ENCODE results near the gene TSPAN11. TPM values are rescaled to one million over a fixed set of nuclear protein-coding genes. Genes with fewer than 3 reads are reported as not detected.

TSPAN11 gene
- total and polyA plus RNA-seq, 2 donors (not counting 3 experiments of a cell fraction or from before 2014, with no cell fraction given), result 2.1 to 3.9 TPM

DNA sequence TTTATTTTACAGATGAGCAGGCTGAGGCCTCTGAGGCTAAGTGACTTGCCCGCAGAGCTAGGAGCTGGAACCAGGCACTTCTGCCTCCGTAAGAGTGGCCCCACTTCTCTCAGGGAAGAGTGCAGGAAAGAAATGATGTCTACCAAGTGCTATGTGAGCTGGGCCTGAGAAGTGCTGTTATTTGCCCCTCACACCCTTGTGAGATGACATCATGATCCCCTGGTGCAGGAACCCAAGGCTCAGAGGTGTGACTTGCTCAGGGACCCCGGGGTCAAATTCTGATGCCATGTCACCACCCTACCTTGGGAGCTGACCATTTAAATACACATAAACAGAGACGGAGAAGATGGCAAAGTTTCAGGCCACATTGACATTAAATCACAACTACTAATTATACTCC lies 83.4 kb downstream of the TSPAN11 start:
- H3K4me1 ChIP-seq (ENCODE audit: control insufficient read depth, extremely low read depth, insufficient read depth, low read length), result no peaks in the 10 kb centered on the region
- no peaks in the 10 kb centered on the region for H3K36me3 ChIP-seq (ENCODE audit: control insufficient read depth in 2 of 2, extremely low read depth in 1 of 2, insufficient read depth in 2 of 2, low read length in 2 of 2)
- dilution Hi-C loops (cut with MboI; ENCODE audit: extremely low pct_ligation_motif_present, low sequenced_read_pairs), result no loop called here
- DNase-seq (ENCODE audit: low read depth, low spot score), result no peak
- TF ChIP-seq FOS (IDR thresholded peaks at IDR 0.05; ENCODE audit: borderline replicate concordance, insufficient read depth, low read length) (no peak), MYC (IDR thresholded peaks at IDR 0.05; ENCODE audit: low read depth, low read length) (no peak), POLR2A (IDR thresholded peaks at IDR 0.05; ENCODE audit: low read depth, low read length) (no peak), POLR2AphosphoS5 (IDR thresholded peaks at IDR 0.05; ENCODE audit: insufficient read depth, low read depth, low read length) (no peak), MAX (IDR thresholded peaks at IDR 0.05; ENCODE audit: insufficient read depth, insufficient read length) (no peak), GATA2 (IDR thresholded peaks at IDR 0.05; ENCODE audit: insufficient read depth, insufficient read length, low read depth, low read length) (no peak), EZH2 (IDR thresholded peaks at IDR 0.05; ENCODE audit: borderline replicate concordance, low read depth, low read length, severe bottlenecking) (no peak), JUN (IDR thresholded peaks at IDR 0.05; ENCODE audit: borderline replicate concordance, insufficient read depth, insufficient read length, low read depth) (no peak), CTCF (IDR thresholded peaks at IDR 0.05; ENCODE audit: extremely low read depth in 1 of 2, insufficient read depth in 1 of 2, low read depth in 1 of 2, low read length in 2 of 2) (no peak)
- intact Hi-C loops (cut with micrococcal nuclease), result no loop called here
- no peak overlapping the region for H2AFZ ChIP-seq (ENCODE audit: low read depth, low read length)
- H3K4me3 ChIP-seq (replicated peaks in 1 of 3; ENCODE audit: insufficient read depth in 1 of 3, low read depth in 1 of 3, low read length in 3 of 3), result no peak overlapping the region
- H3K9me3 ChIP-seq (replicated peaks; ENCODE audit: control insufficient read depth, insufficient read depth, low read length), result no peaks in the 10 kb centered on the region
- H3K27ac ChIP-seq (ENCODE audit: insufficient read depth, low read depth, low read length), result no peak overlapping the region
- H3K9me1 ChIP-seq (replicated peaks; ENCODE audit: control insufficient read depth, extremely low read depth, insufficient read depth, low read length), result no peaks in the 10 kb centered on the region
- ChIA-PET POLR2A (no interaction called here), CTCF (interaction anchor here (2.9 kb wide), 1 partner anchor 11 kb away, joined by 8 read pairs; no protein-coding TSS in a partner anchor)
- no TSS peak for BruUV-seq (replicated peaks)
- H3K79me2 ChIP-seq (ENCODE audit: control insufficient read depth, insufficient read depth, low read length), result no peaks in the 10 kb centered on the region
- no peak overlapping the region for H3K9ac ChIP-seq (replicated peaks; ENCODE audit: extremely low read depth, insufficient read depth, low read length)
- FAIRE-seq, result no peak
- peaks cover 0 to 5% of the 10 kb centered on the region in 2 experiments for H3K27me3 ChIP-seq (ENCODE audit: control insufficient read depth in 2 of 2, insufficient read depth in 2 of 2, low read length in 2 of 2)
- H4K20me1 ChIP-seq (replicated peaks; ENCODE audit: control insufficient read depth, extremely low read depth, insufficient read depth, low read length), result no peaks in the 10 kb centered on the region
- H3K4me2 ChIP-seq (ENCODE audit: insufficient read depth, low read length), result no peak overlapping the region
